HG02759 (cell line): ENCODE measurements around the gene SARS2.

Experiments used
- ATAC-seq: cut with Tn5 transposase; IDR thresholded peaks from one replicate; pipeline ENCODE4 v1.9.1; 2021; ENCODE audit warnings: mild to moderate bottlenecking, moderate library complexity; ENCODE audit not compliant: unreplicated experiment

Gene SARS2

GRCh38 chr19:38917921-38918491 lies 12.6 kb downstream of the SARS2 start:
- no peak for ATAC-seq

GRCh38 chr19:38917516-38917915 lies 13.0 kb downstream of the SARS2 start:
- no peak for ATAC-seq

GRCh38 chr19:38915329-38916321 lies 14.9 kb downstream of the SARS2 start:
- ATAC-seq: no peak

GRCh38 chr19:38913958-38914357 lies 16.6 kb downstream of the SARS2 start:
- no peak for ATAC-seq

- ATAC-seq: no peak
These were observed 17.7 kb downstream of the SARS2 start for GRCh38 chr19:38912600-38913514.

GRCh38 chr19:38911388-38912001 lies 19.1 kb downstream of the SARS2 start:
- ATAC-seq: no peak

GRCh38 chr19:38910488-38910887 lies 20.1 kb downstream of the SARS2 start:
- ATAC-seq: no peak

- no peak for ATAC-seq
These were observed 21.7 kb downstream of the SARS2 start for GRCh38 chr19:38908911-38909310.

- ATAC-seq: no peak
These were observed 22.9 kb downstream of the SARS2 start for GRCh38 chr19:38907670-38908069.

GRCh38 chr19:38907227-38907626 lies 23.3 kb downstream of the SARS2 start:
- ATAC-seq: no peak

GRCh38 chr19:38905620-38906019 lies 24.9 kb downstream of the SARS2 start:
- no peak for ATAC-seq

- no peak for ATAC-seq
These were observed 25.7 kb downstream of the SARS2 start for GRCh38 chr19:38904581-38905539.

GRCh38 chr19:38901683-38902082 lies 28.9 kb downstream of the SARS2 start:
- ATAC-seq: no peak

GRCh38 chr19:38900743-38901190 lies 29.8 kb downstream of the SARS2 start:
- no peak for ATAC-seq

GRCh38 chr19:38900202-38900629 lies 30.3 kb downstream of the SARS2 start:
- ATAC-seq: no peak

GRCh38 chr19:38899447-38900201 lies 30.9 kb downstream of the SARS2 start, which contains the start of the genes NFKBIB and SIRT2:
NFKBIB (plus strand) TSS chr19:38899969; CDS start chr19:38900033, 64 bp downstream.
SIRT2 (minus strand) TSS chr19:38899618; CDS start chr19:38899521, 97 bp downstream.
- peak; percentile 88 for ATAC-seq

- ATAC-seq: no peak
These were observed 31.6 kb downstream of the SARS2 start for GRCh38 chr19:38898788-38899446.

GRCh38 chr19:38894968-38895367 lies 35.6 kb downstream of the SARS2 start:
- no peak for ATAC-seq
